K562 (cell line): Measurements from ENCODE around the gene RAD51AP1. TPM values are rescaled to one million over a fixed set of nuclear protein-coding genes. Genes with fewer than 3 reads are reported as not detected.

Source experiments
- ATAC-seq: fragments of 200-7000 bp; cut with Tn5 transposase; 3 replicates; pipeline ENCODE4 v1.9.1; 2020; ENCODE audit warnings: moderate library complexity
- BruUV-seq: library from RNA; stranded (reverse); fragments of 400-500 nt; replicated peaks from 2 replicates; lab custom pipeline; 2021; lab: Mats Ljungman, UMichigan
- CTCF ChIA-PET: fragments of 300-600 bp; formaldehyde crosslinking; extraction: SDS; loops from one replicate; lab custom pipeline; 2021; ENCODE audit warnings: low intra/inter-chr PET ratio; lab: Yijun Ruan, JAX
- POLR2A ChIA-PET: fragments of 300-600, 350-650 bp; sonication (Branson Sonifier 250); formaldehyde crosslinking; extraction: SDS; loops from one replicate; lab custom pipeline; 2021; ENCODE audit warnings: antibody characterized with exemption, inconsistent platforms; lab: Yijun Ruan, JAX
- DNase-seq, 4 experiments: peaks; one replicate each; pipeline versions ENCODE4 v3.0.0 to v3.0.0-alpha.2; 2011 to 2018; ENCODE audit warnings: low spot score in 3 of 4, mixed read lengths in 3 of 4; ENCODE audit errors: extremely low read depth in 1 of 4
- FAIRE-seq: peaks from 2 replicates; lab custom pipeline; 2011; peaks lifted over from hg19 to GRCh38; lab: Jason Lieb, UNC
- H2AFZ ChIP-seq: 2 replicates; pipeline ENCODE4 v1.6.0; 2011; ENCODE audit warnings: low read depth, low read length, control low read depth, inconsistent platforms
- H3K27ac ChIP-seq: fragments of 200-600 bp; 3 replicates; pipeline ENCODE4 v1.8.0; 2011; ENCODE audit warnings: low read depth, mild to moderate bottlenecking, control low read depth, inconsistent platforms, low read length, moderate library complexity, mixed read lengths; ENCODE audit errors: extremely low read depth
- H3K27me3 ChIP-seq, 2 experiments: fragments of 300-600 bp in 1 of 2; 2 replicates in 1 of 2; 3 replicates in 1 of 2; pipeline versions ENCODE4 v1.6.0 to v1.8.0; 2011; ENCODE audit warnings: inconsistent platforms in 2 of 2, low read length in 2 of 2, mild to moderate bottlenecking in 1 of 2, mixed read lengths in 1 of 2, moderate library complexity in 1 of 2; ENCODE audit not compliant: control insufficient read depth in 2 of 2, insufficient read depth in 2 of 2
- H3K36me3 ChIP-seq: fragments of 300-600 bp; 3 replicates; pipeline ENCODE4 v1.8.0; 2011; ENCODE audit warnings: mild to moderate bottlenecking, low read length, inconsistent platforms; ENCODE audit not compliant: control insufficient read depth, insufficient read depth
- H3K4me1 ChIP-seq, 2 experiments: fragments of 200-600 bp in 1 of 2; replicated peaks in 1 of 2; 2 replicates in 1 of 2; 3 replicates in 1 of 2; pipeline versions ENCODE4 v1.5.1 to v1.8.0; 2011; ENCODE audit warnings: inconsistent platforms in 2 of 2, low read length in 2 of 2, mild to moderate bottlenecking in 1 of 2, mixed read lengths in 1 of 2, moderate library complexity in 1 of 2; ENCODE audit not compliant: control insufficient read depth in 2 of 2, insufficient read depth in 2 of 2
- H3K4me2 ChIP-seq: 2 replicates; pipeline ENCODE4 v1.6.1; 2011; ENCODE audit warnings: low read length, control low read depth, inconsistent platforms, mixed read lengths; ENCODE audit not compliant: insufficient read depth
- H3K4me3 ChIP-seq: fragments of 200-600 bp; sonication (generic), shearing (Covaris generic); 2 replicates; pipeline ENCODE4 v1.5.1; 2016; ENCODE audit warnings: control low read depth, inconsistent platforms
- H3K79me2 ChIP-seq: fragments of 200-600 bp; 3 replicates; pipeline ENCODE4 v1.8.0; 2011; ENCODE audit warnings: low read length, inconsistent platforms; ENCODE audit not compliant: control insufficient read depth, insufficient read depth
- H3K9ac ChIP-seq, 2 experiments: 2 replicates each; pipeline versions ENCODE4 v1.6.0 to v1.6.1; 2011; ENCODE audit warnings: low read depth in 2 of 2, low read length in 2 of 2, control low read depth in 1 of 2, inconsistent platforms in 1 of 2, mild to moderate bottlenecking in 1 of 2, mixed read lengths in 1 of 2; ENCODE audit not compliant: insufficient read depth in 1 of 2
- H3K9me1 ChIP-seq: one replicate; pipeline ENCODE4 v1.6.0; 2011; ENCODE audit warnings: inconsistent platforms, mild to moderate bottlenecking, low read length, moderate library complexity; ENCODE audit not compliant: control insufficient read depth, insufficient read depth
- H3K9me3 ChIP-seq: replicated peaks from 2 replicates; pipeline ENCODE4 v1.5.1; 2011; ENCODE audit warnings: low read depth, low read length, inconsistent platforms; ENCODE audit not compliant: control insufficient read depth, insufficient read depth
- H4K20me1 ChIP-seq: replicated peaks from 2 replicates; pipeline ENCODE4 v1.6.1; 2011; ENCODE audit warnings: low read length, inconsistent platforms, mixed read lengths; ENCODE audit not compliant: control insufficient read depth, insufficient read depth
- GABPA ChIP-seq: fragments of 200-800 bp; sonication (Bioruptor generic); conservative IDR thresholded peaks from 2 replicates; pipeline ENCODE4 v1.6.1; 2016; ENCODE audit warnings: low read depth, missing genetic modification characterization, missing compliant biosample characterization
- GTF2B ChIP-seq: IDR thresholded peaks from 2 replicates; pipeline ENCODE4 v1.6.1; 2011; ENCODE audit not compliant: insufficient read length; ENCODE audit errors: extremely low read depth
- MAFF ChIP-seq: IDR thresholded peaks from 2 replicates; pipeline ENCODE4 v1.6.1; 2012; ENCODE audit warnings: low read length, improper control_type of control experiment
- SETDB1 ChIP-seq: IDR thresholded peaks from one replicate; pipeline ENCODE4 v1.6.1; 2012; ENCODE audit warnings: low read length, control low read depth, inconsistent platforms
- STAT6 ChIP-seq: sonication (generic); formaldehyde crosslinking; IDR thresholded peaks from 2 replicates; pipeline ENCODE4 v1.8.1; 2023; ENCODE audit warnings: mild to moderate bottlenecking, missing genetic modification reagents
- ZBTB40 ChIP-seq, 2 experiments: fragments of 450-650 bp in 1 of 2; sonication (generic) in 1 of 2; formaldehyde crosslinking in 1 of 2; IDR thresholded peaks; 2 replicates each; pipeline versions ENCODE4 v1.7.1 to v1.9.0; 2016 to 2022; ENCODE audit warnings: inconsistent platforms in 1 of 2, mild to moderate bottlenecking in 1 of 2, missing genetic modification reagents in 1 of 2
- ZBTB43 ChIP-seq: sonication (generic); formaldehyde crosslinking; IDR thresholded peaks from 2 replicates; pipeline ENCODE4 v1.8.0; 2023; ENCODE audit warnings: mild to moderate bottlenecking, missing genetic modification reagents
- ZNF830 ChIP-seq: fragments of 250-450 bp; sonication (Bioruptor Pico); IDR thresholded peaks from 2 replicates; pipeline ENCODE4 v1.5.0; 2021; ENCODE audit warnings: mild to moderate bottlenecking
- WGBS: fragments of 100-300 bp; shearing (Covaris generic); methylation state at CpG from one replicate; pipeline ENCODE4 v1.1.6; 2016; ENCODE audit warnings: low coverage, mixed read lengths; ENCODE audit not compliant: insufficient coverage; ENCODE audit errors: missing lambda C conversion rate; 5-methylcytosine and 5-hydroxymethylcytosine counted together
- in situ Hi-C: fragments of 300-500 bp; cut with MboI; formaldehyde crosslinking; loops from 4 replicates; pipeline ENCODE4 v1.15.0; 2018; ENCODE audit warnings: inconsistent platforms, mixed read lengths
- intact Hi-C: fragments of 100-400 bp; cut with micrococcal nuclease; formaldehyde crosslinking; loops from 2 replicates; pipeline ENCODE4 v1.14.2; 2022
- polyA plus RNA-seq, 8 experiments: library from polyadenylated mRNA; depleted of rRNA in 4 of 8; stranded (reverse) in 5 of 8; unstranded in 3 of 8; fragments of >200 nt; fragmentation: Nextera tagmentation in 2 of 8; fragmentation: Illumina TruSeq in 1 of 8; extraction: Ambion mirVana in 2 of 8; extraction: Trizol in 1 of 8; gene quantifications; 2 replicates each; pipeline versions ENCODE4 v1.2.1 to v1.2.3, GENCODE V29; 2011 to 2014; ENCODE audit warnings: inconsistent platforms in 1 of 8, missing spikeins in 1 of 8
- total RNA-seq, 7 experiments: library from RNA; depleted of rRNA in 6 of 7; stranded (reverse); fragments of >200 nt in 6 of 7; fragmentation: Illumina TruSeq in 2 of 7; extraction: Trizol in 2 of 7; gene quantifications; 2 replicates each; pipeline versions ENCODE4 v1.2.1 to v1.2.3, GENCODE V29; 2011 to 2021; ENCODE audit warnings: low replicate concordance in 1 of 7

RAD51AP1 gene
- total and polyA plus RNA-seq, 9 of the 15 experiments (the other 6 are each of a cell fraction or from before 2014, with no cell fraction given): 43.8 to 111 (median 89.1) TPM

GRCh38 chr12:4535092-4535491 is 3.6 kb upstream of the RAD51AP1 start:
- Histone ChIP-seq H3K9ac (no peak overlapping the region), H3K27me3 (no peaks in the 10 kb centered on the region), H3K79me2 (peaks cover 36% of the 10 kb centered on the region), H3K9me1 (no peaks in the 10 kb centered on the region), H3K27ac (no peak overlapping the region), H3K36me3 (peaks cover 33% of the 10 kb centered on the region; the same call in 2 of the 3 replicates), H3K4me3 (no peak overlapping the region), H4K20me1 (no peaks in the 10 kb centered on the region; the same call in 1 of the 2 replicates), H3K4me2 (no peak overlapping the region), H2AFZ (no peak overlapping the region), H3K9me3 (no peaks in the 10 kb centered on the region), H3K4me1 (0 out of 5 replicates have a peak, but pooled peaks cover 0 to 2% of the 10 kb centered on the region in 2 experiments)
- ChIA-PET CTCF (no interaction called here), POLR2A (interaction anchor here (0.8 kb wide), 1 partner anchor 18 kb away, joined by 3 read pairs; no protein-coding TSS in a partner anchor)
- no peak for TF ChIP-seq STAT6 (CRISPR knock-in tag)
- no peak for TF ChIP-seq MAFF
- no peak for TF ChIP-seq GTF2B
- no peak for TF ChIP-seq SETDB1
- no peak for TF ChIP-seq ZBTB43 (CRISPR knock-in tag)
- TF ChIP-seq GABPA: no peak
- no peak for TF ChIP-seq ZNF830 (CRISPR knock-in tag)
- TF ChIP-seq ZBTB40 (IDR thresholded peaks at IDR 0.05): no peak
- no peak for TF ChIP-seq ZBTB40 (CRISPR knock-in tag; IDR thresholded peaks at IDR 0.05)
- intact Hi-C loops: no loop called here
- 98% methylated on average over 4 of the region's 4 CpGs for WGBS
- BruUV-seq: no TSS peak
- in situ Hi-C loops: no loop called here
- no peak for ATAC-seq
- no peak for DNase-seq
- no peak for FAIRE-seq
